Duodenal mucosa (tissue), 2 donors: ENCODE results near the gene APRT.
"Not testable (repeated sequence)": the region's sequence is repeated elsewhere in the genome, so short reads cannot be mapped to it uniquely, and the experiment has no call there.

Experiments used
- H3K27ac ChIP-seq: one replicate; pipeline ENCODE4 v1.7.0; 2013; ENCODE audit warnings: low read depth, low read length
- H3K27me3 ChIP-seq, 2 donors: one replicate each; pipeline ENCODE4 v1.7.0; 2013; ENCODE audit warnings: low read length in 2 of 2, control low read depth in 1 of 2; ENCODE audit not compliant: insufficient read depth in 2 of 2, control insufficient read depth in 1 of 2
- H3K36me3 ChIP-seq, 2 donors: one replicate each; pipeline ENCODE4 v1.7.0; 2013; ENCODE audit warnings: low read length in 2 of 2, control low read depth in 1 of 2; ENCODE audit not compliant: insufficient read depth in 2 of 2, control insufficient read depth in 1 of 2
- H3K4me1 ChIP-seq, 2 donors: one replicate each; pipeline ENCODE4 v1.7.0; 2013; ENCODE audit warnings: low read length in 2 of 2, control low read depth in 1 of 2; ENCODE audit not compliant: insufficient read depth in 2 of 2, control insufficient read depth in 1 of 2
- H3K4me3 ChIP-seq, 2 donors: one replicate each; pipeline ENCODE4 v1.7.0; 2013; ENCODE audit warnings: low read length in 2 of 2, low read depth in 1 of 2
- H3K9ac ChIP-seq, 2 donors: one replicate each; pipeline ENCODE4 v1.7.0; 2013; ENCODE audit warnings: low read length in 2 of 2, low read depth in 1 of 2
- H3K9me3 ChIP-seq, 2 donors: one replicate each; pipeline ENCODE4 v1.7.0; 2013; ENCODE audit warnings: low read length in 2 of 2, control low read depth in 1 of 2; ENCODE audit not compliant: control insufficient read depth in 1 of 2

APRT gene

DNA sequence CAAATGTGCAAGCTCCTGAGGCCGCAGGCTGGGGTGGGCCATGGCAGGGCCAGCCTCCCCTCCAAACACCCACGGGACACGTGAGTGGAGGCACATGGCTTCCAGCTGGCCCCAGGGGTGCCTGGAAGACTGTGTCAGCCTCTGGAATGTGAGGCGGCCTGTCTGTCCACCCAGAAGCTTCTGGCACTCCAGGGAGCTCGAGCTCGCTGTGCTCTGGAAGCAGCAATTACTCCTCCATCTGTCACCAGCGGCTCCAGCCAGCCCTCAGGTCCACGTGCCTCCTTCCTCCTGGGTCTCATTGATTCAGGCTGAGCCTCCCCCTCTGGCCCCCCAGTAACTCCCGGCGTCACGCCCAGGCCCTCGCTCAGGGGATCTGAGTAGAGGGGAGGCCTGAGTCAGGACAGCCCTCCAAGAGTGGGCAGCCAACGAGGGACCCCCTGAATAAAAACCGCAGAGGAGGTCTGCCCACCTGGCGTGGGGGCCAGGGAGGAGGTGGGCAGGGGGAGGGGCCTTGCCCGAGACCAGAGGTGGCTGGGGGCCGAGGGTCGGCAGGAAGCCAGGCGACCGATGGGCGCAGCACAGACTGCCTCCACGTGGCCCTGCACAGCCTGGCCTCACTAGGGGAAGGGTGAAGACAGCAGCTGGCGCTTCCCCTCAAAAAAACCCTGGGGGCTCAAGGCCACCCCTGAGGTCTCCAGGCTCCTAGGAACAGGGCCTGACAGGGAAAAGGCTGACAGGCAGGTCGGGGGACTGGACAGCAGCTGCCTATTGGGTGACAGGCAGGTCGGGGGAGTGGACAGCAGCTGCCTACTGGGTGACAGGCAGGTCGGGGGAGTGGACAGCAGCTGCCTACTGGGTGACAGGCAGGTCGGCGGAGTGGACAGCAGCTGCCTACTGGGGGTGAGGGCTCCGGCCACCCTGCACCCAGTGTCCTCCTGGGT is 38.6 kb downstream of the APRT start:
- H3K27me3 ChIP-seq: no peaks in the 10 kb centered on the region
- H3K4me3 ChIP-seq: no peak overlapping the region
- no peaks in the 10 kb centered on the region for H3K9me3 ChIP-seq
- no peaks in the 10 kb centered on the region for H3K36me3 ChIP-seq
- peaks cover 26 to 41% of the 10 kb centered on the region in 2 donors for H3K4me1 ChIP-seq
- no peak overlapping the region for H3K9ac ChIP-seq
- no peak overlapping the region for H3K27ac ChIP-seq

DNA sequence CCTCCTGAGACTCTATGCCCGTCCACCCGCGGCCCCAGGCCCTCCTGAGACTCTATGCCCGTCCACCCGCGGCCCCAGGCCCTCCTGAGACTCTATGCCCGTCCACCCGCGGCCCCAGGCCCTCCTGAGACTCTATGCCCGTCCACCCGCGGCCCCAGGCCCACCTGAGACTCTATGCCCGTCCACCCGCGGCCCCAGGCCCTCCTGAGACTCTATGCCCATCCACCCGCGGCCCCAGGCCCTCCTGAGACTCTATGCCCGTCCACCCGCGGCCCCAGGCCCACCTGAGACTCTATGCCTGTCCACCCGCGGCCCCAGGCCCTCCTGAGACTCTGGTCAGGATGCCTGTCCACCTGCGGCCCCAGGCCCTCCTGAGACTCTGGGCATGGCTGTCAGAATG is 39.9 kb downstream of the APRT start:
- H3K4me1 ChIP-seq: peaks cover 31 to 46% of the 10 kb centered on the region in 2 donors
- H3K27me3 ChIP-seq, H3K36me3 ChIP-seq, H3K4me3 ChIP-seq, H3K27ac ChIP-seq, H3K9me3 ChIP-seq, H3K9ac ChIP-seq: not testable (repeated sequence)

GRCh38 chr16:88771294-88771772 is 40.4 kb downstream of the APRT start:
- Histone ChIP-seq H3K27me3 (no peaks in the 10 kb centered on the region), H3K9me3 (no peaks in the 10 kb centered on the region), H3K4me1 (peaks cover 31 to 46% of the 10 kb centered on the region in 2 donors), H3K4me3 (peak overlapping the region; percentile 45 to 50), H3K9ac (peak overlapping the region in 1 of 2 donors; percentile 30), H3K36me3 (no peaks in the 10 kb centered on the region), H3K27ac (no peak overlapping the region)

- peaks cover 31 to 46% of the 10 kb centered on the region in 2 donors for H3K4me1 ChIP-seq
- peak overlapping the region; percentile 58 for H3K27ac ChIP-seq
- peak overlapping the region; percentile 45 to 50 for H3K4me3 ChIP-seq
Observed at GRCh38 chr16:88770461-88771293, 41.1 kb downstream of the APRT start.

GRCh38 chr16:88769617-88770460 is 41.9 kb downstream of the APRT start:
- peaks cover 31 to 46% of the 10 kb centered on the region in 2 donors for H3K4me1 ChIP-seq
- H3K27me3 ChIP-seq: no peaks in the 10 kb centered on the region
- peak overlapping the region in 1 of 2 donors; percentile 49 for H3K9ac ChIP-seq
- H3K36me3 ChIP-seq: no peaks in the 10 kb centered on the region
- no peaks in the 10 kb centered on the region for H3K9me3 ChIP-seq
- peak overlapping the region; percentile 58 for H3K27ac ChIP-seq
- no peak overlapping the region for H3K4me3 ChIP-seq

More at GRCh38 chr16:88770461-88771293, 41.1 kb downstream of the APRT start:
- Histone ChIP-seq H3K27me3 (no peaks in the 10 kb centered on the region), H3K9ac (peak overlapping the region; percentile 30 to 49), H3K36me3 (no peaks in the 10 kb centered on the region), H3K9me3 (no peaks in the 10 kb centered on the region)

DNA sequence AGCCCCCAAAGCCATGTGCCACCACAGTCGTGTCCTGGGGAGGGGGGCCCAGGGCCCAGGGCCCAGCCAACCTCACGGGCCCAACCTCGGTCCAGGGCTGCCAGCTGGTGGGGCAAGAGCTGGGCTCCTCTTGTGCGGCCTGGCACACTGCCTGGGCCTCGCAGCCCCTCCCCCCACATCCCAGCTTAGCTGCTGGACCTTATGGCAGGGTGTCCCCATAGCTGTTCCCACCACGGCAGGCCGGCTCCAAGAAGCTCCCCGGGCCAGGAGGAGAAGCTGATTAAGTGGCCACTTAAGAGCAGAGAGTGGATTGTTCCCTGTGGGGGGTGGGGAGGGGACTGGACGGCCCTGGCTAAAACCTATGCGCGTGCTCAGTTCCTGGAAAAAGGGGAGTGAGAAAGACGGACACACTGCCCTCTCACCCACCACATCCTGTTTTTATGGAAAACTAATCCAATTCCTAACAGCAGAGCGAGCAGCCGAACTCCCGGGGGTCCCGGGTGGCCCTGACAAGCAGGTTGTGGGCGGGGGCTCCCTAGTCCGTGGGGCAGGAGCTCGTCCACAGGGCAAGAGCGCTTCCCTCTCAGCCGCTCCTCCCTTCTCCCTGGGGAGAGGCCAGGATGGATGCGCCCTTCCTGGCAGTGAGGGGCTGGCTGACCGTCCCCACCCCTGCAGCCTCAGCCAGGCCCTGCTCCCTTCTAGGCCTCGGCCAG is 43.5 kb downstream of the APRT start:
- Histone ChIP-seq H3K27me3 (no peaks in the 10 kb centered on the region), H3K27ac (no peak overlapping the region), H3K4me3 (no peak overlapping the region), H3K4me1 (peaks cover 31 to 45% of the 10 kb centered on the region in 2 donors), H3K36me3 (no peaks in the 10 kb centered on the region), H3K9ac (no peak overlapping the region), H3K9me3 (no peaks in the 10 kb centered on the region)

GRCh38 chr16:88767546-88768070 is 44.1 kb downstream of the APRT start:
- no peaks in the 10 kb centered on the region for H3K9me3 ChIP-seq
- no peak overlapping the region for H3K27ac ChIP-seq
- no peak overlapping the region for H3K9ac ChIP-seq
- no peaks in the 10 kb centered on the region for H3K27me3 ChIP-seq
- no peak overlapping the region for H3K4me3 ChIP-seq
- H3K4me1 ChIP-seq: peaks cover 31 to 40% of the 10 kb centered on the region in 2 donors
- no peaks in the 10 kb centered on the region for H3K36me3 ChIP-seq

GRCh38 chr16:88766975-88767374 is 44.8 kb downstream of the APRT start:
- H3K4me1 ChIP-seq: peaks cover 31 to 40% of the 10 kb centered on the region in 2 donors
- H3K27me3 ChIP-seq: no peaks in the 10 kb centered on the region
- no peak overlapping the region for H3K4me3 ChIP-seq
- no peak overlapping the region for H3K27ac ChIP-seq
- no peaks in the 10 kb centered on the region for H3K9me3 ChIP-seq
- H3K36me3 ChIP-seq: no peaks in the 10 kb centered on the region
- no peak overlapping the region for H3K9ac ChIP-seq

- no peak overlapping the region for H3K9ac ChIP-seq
- no peak overlapping the region for H3K4me3 ChIP-seq
- no peaks in the 10 kb centered on the region for H3K9me3 ChIP-seq
- H3K4me1 ChIP-seq: peaks cover 30 to 31% of the 10 kb centered on the region in 2 donors
- H3K27me3 ChIP-seq: no peaks in the 10 kb centered on the region
- no peak overlapping the region for H3K27ac ChIP-seq
- no peaks in the 10 kb centered on the region for H3K36me3 ChIP-seq
Observed at GRCh38 chr16:88764913-88765349, 46.8 kb downstream of the APRT start.
